Activated CD4-positive, alpha-beta T cell treated with anti-CD3 and anti-CD28 coated beads, Interleukin-10, Interleukin-2, amounts not matched to agents 100 ng/mL and 50 ng/mL, durations not matched to agents 16 hours and 8 hours (primary cell): ENCODE data around the gene ALPL.
A peak's percentile ranks its signal among the peaks of the same experiment; 100 is the strongest.
"Not testable (repeated sequence)": the region's sequence is repeated elsewhere in the genome, so short reads cannot be mapped to it uniquely, and the experiment has no call there.

ENCODE experiments used
- DNase-seq: peaks from one replicate; pipeline ENCODE4 v3.0.0-alpha.2; 2020

ALPL gene

DNA sequence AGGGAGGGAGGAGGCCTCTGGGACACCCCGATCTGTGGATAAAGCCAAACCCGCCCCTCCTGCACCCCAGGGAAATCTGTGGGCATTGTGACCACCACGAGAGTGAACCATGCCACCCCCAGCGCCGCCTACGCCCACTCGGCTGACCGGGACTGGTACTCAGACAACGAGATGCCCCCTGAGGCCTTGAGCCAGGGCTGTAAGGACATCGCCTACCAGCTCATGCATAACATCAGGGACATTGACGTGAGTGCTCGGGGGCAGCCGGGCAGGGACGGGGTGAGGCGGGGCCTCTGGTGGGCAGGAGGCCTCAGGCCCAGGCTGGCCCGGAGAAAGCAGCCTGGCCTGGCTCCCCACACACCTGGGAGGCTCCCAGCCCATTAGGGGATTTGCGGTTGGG lies 54.7 kb downstream of the ALPL start:
- DNase-seq = no peak

- no peak for DNase-seq
Measured at GRCh38 chr1:21564521-21565095, 55.4 kb downstream of the ALPL start.

- DNase-seq = no peak
Measured at GRCh38 chr1:21565285-21565684, 56.1 kb downstream of the ALPL start.

DNA sequence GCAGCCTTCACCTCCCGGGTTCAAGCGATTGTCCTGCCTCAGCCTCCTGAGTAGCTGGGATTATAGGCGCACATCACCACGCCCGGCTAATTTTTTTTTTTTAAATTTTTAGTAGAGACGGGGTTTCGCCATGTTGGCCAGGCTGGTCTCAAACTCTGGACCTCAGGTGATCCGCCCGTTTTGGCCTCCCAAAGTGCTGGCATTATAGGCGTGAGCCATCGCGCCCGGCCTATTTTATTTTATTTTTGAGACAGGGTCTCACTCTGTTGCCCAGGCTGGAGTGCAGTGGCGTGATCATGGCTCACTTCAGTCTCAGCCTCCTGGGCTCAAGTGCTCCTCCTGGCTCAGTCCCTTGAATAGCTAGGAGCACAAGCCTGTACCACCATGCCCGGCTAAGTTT lies 57.1 kb downstream of the ALPL start:
- not testable (repeated sequence) for DNase-seq

DNA sequence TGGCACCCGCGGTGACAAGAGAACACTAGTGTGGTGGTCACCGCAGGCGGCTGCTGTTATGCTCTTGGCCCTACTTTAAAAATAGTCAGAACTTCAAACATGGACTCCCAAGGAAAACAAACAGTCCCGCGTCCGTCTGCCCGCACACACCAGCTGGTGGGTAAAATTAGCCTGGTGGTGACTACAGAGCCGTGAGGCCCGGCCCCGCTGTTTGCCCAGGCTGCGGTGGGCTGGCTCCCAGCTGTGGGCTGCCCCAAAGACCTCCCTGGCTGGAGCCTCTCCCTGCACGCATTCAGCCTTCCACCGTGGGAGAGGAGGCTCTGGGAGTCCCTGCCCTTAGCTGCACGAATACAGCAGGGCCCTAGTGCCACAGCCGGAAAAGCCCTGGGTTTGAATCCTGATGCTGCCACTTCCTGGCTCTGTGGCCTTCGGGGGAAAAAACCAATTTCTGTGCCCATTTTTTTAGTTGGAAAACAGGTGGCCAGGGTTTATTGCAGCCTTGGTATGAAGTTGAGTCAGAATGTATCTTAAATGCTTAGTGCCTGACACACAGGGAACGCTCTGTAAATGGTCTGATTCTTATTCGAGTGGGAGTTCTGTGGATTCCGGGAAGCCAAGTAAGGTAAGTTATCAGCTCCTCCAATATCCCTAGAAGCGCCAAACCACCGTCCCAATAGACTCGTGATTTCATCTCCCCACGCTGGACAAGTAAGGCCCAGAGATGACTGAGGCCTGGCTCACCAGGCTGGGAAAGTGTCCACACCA lies 58.2 kb downstream of the ALPL start:
- DNase-seq = no peak

- DNase-seq = no peak
Measured at GRCh38 chr1:21568006-21568746, 59.0 kb downstream of the ALPL start.

- DNase-seq = no peak
Measured at GRCh38 chr1:21568809-21569385, 59.7 kb downstream of the ALPL start.

GRCh38 chr1:21569820-21570527 lies 60.8 kb downstream of the ALPL start:
- no peak for DNase-seq

- no peak for DNase-seq
Measured at GRCh38 chr1:21570528-21570875, 61.3 kb downstream of the ALPL start.

DNA sequence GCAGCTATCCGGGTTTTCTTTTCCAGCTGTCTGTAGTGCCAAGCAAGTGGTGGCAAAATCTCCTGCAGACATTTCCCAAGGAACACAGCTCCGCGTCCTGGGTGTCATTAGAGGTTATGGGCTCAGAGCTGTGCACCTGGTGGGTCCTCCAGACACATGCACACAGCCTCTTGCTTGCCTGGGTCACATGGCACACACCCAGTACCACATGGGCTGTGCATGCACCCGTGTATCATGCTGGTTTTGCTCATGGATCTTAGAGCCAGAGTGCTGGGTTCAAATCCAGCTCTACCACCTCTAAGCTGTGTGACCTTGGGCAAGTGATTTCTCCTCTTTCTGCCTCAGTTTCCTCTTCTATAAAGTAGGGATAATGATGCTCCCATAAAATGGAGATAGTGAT lies 61.7 kb downstream of the ALPL start:
- DNase-seq = no peak

- DNase-seq = no peak
Measured at GRCh38 chr1:21572221-21572620, 63.0 kb downstream of the ALPL start.

DNA sequence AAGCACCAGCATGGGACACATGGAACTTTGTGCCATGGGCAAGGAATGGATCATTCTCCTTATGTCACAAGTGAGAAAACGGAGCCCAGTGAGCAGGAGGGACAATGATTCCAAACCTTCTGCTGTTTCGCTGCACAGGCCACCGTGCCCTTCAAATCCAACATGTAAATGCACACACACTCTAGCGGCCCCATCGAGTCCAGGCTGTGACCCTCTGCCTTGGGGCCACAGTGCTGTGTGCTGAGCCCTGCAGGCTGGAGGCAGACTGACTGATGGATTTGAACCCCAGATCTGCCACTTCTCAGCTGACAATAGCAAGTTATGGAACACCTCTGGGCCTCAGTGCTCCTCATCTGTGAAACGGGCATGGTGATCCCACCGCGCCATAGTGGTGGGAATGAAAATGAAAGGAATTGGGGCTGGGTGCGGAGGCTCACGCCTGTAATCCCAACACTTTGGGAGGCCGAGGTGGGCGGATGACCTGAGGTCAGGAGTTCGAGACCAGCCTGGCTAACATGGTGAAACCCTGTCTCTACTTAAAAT lies 63.6 kb downstream of the ALPL start:
- DNase-seq = no peak

GRCh38 chr1:21573475-21573874 lies 64.3 kb downstream of the ALPL start:
- no peak for DNase-seq

DNA sequence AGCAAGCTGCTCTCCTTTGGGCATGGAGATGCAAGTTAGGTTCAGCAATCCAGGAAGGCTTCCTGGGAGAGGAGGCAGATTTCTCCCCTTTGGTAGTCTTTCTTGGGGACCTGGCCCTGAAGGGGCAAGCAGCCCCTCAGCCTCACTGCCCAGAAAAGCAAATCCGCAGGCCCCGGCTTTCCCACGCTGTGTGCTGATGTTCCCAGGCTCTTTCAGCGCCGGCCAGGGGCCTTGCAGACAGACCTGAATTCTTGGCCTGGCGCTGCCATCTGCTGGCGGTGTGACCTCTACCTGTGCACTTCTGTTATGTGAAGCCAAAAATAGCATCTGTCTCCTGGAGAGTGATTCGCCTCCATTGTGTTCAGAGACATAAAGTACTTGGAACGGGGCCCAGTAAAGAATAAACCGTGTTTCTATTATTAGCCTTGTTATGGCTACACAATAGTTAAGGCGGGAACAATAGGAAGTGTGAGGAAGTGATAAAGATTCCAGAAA lies 64.8 kb downstream of the ALPL start:
- peak; percentile 38 for DNase-seq

GRCh38 chr1:21574466-21575151 lies 65.4 kb downstream of the ALPL start:
- DNase-seq = no peak

GRCh38 chr1:21575351-21575942 lies 66.2 kb downstream of the ALPL start:
- no peak for DNase-seq

- DNase-seq = no peak
Measured at GRCh38 chr1:21576031-21576797, 67.0 kb downstream of the ALPL start.

DNA sequence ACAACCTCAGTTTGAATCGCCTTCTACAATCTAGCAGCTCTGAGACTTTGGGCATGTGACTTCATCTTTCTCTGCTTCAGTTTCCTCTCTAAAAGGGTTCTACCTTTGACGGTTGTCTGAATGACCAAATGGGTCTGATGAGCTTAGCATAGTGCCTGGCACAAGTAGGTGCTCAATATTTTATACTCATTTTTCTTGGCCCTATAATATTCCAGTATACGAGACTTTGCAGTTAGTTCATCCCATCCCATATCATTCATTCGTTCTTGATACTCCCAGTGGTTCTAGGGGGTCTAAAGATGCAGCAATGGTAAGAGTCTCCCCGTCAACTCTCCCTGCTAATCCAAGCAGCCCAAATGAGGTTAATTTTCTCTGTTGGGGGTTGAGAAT lies 67.6 kb downstream of the ALPL start:
- DNase-seq = no peak

DNA sequence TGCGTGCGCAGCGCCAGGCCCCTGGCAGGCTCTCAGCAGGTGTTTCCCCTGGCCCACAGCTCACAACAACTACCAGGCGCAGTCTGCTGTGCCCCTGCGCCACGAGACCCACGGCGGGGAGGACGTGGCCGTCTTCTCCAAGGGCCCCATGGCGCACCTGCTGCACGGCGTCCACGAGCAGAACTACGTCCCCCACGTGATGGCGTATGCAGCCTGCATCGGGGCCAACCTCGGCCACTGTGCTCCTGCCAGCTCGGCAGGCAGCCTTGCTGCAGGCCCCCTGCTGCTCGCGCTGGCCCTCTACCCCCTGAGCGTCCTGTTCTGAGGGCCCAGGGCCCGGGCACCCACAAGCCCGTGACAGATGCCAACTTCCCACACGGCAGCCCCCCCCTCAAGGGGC lies 68.1 kb downstream of the ALPL start:
- no peak for DNase-seq

DNA sequence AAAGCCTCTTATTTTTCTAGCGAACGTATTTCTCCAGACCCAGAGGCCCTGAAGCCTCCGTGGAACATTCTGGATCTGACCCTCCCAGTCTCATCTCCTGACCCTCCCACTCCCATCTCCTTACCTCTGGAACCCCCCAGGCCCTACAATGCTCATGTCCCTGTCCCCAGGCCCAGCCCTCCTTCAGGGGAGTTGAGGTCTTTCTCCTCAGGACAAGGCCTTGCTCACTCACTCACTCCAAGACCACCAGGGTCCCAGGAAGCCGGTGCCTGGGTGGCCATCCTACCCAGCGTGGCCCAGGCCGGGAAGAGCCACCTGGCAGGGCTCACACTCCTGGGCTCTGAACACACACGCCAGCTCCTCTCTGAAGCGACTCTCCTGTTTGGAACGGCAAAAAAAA lies 68.7 kb downstream of the ALPL start:
- DNase-seq = no peak

GRCh38 chr1:21579791-21580190 lies 70.6 kb downstream of the ALPL start:
- no peak for DNase-seq
